H1 (cell line): ENCODE data around the gene LGALS9. TPM values are rescaled to one million over a fixed set of nuclear protein-coding genes. Genes with fewer than 3 reads are reported as not detected.

Experiments used
- CTCF ChIA-PET: fragments of 300-600 bp; sonication (Branson Sonifier 250); formaldehyde crosslinking; loops from one replicate; lab custom pipeline; 2021; ENCODE audit not compliant: partially characterized antibody; lab: Charles Lee
- POLR2A ChIA-PET: fragments of 300-600 bp; sonication (Branson Sonifier 250); formaldehyde crosslinking; loops from one replicate; lab custom pipeline; 2021; ENCODE audit warnings: inconsistent platforms; ENCODE audit not compliant: partially characterized antibody; lab: Charles Lee
- DNase-seq, 2 experiments: peaks; one replicate each; pipeline versions ENCODE4 v3.0.0 to v3.0.0-alpha.2; 2010 to 2022; ENCODE audit warnings: low spot score in 2 of 2, low read depth in 1 of 2, mixed read lengths in 1 of 2
- FAIRE-seq: peaks from 2 replicates; lab custom pipeline; 2011; peaks lifted over from hg19 to GRCh38; lab: Jason Lieb, UNC
- H2AFZ ChIP-seq: 2 replicates; pipeline ENCODE4 v1.8.1; 2012; ENCODE audit warnings: low read length, inconsistent platforms
- H2AK5ac ChIP-seq: 2 replicates; pipeline ENCODE4 v1.6.1; 2013; ENCODE audit warnings: low read depth, low read length
- H2BK120ac ChIP-seq: replicated peaks from 2 replicates; pipeline ENCODE3; 2013; ENCODE audit warnings: low read depth, low read length, inconsistent platforms
- H2BK12ac ChIP-seq: 2 replicates; pipeline ENCODE4 v1.6.1; 2013; ENCODE audit warnings: low read depth, low read length
- H2BK15ac ChIP-seq: 2 replicates; pipeline ENCODE4 v1.6.1; 2013; ENCODE audit warnings: low read length
- H2BK20ac ChIP-seq: 2 replicates; pipeline ENCODE4 v1.6.1; 2013; ENCODE audit warnings: low read length
- H2BK5ac ChIP-seq: 2 replicates; pipeline ENCODE4 v1.6.1; 2013; ENCODE audit warnings: low read depth, low read length
- H3K14ac ChIP-seq: 2 replicates; pipeline ENCODE4 v1.6.1; 2013; ENCODE audit warnings: inconsistent platforms; ENCODE audit not compliant: insufficient read length
- H3K18ac ChIP-seq: 2 replicates; pipeline ENCODE4 v1.6.1; 2013; ENCODE audit warnings: low read length; ENCODE audit errors: extremely low read depth
- H3K23ac ChIP-seq: 2 replicates; pipeline ENCODE4 v1.6.1; 2013; ENCODE audit warnings: inconsistent platforms; ENCODE audit not compliant: insufficient read length
- H3K23me2 ChIP-seq: 2 replicates; pipeline ENCODE4 v1.6.1; 2013; ENCODE audit warnings: low read depth, low read length
- H3K27ac ChIP-seq: 2 replicates; pipeline ENCODE4 v1.6.1; 2011; ENCODE audit warnings: low read depth, low read length, inconsistent platforms
- H3K27me3 ChIP-seq, 4 experiments: replicated peaks in 1 of 4; 1 replicate in 1 of 4; 2 replicates in 3 of 4; pipeline versions ENCODE4 v1.6.1 to v1.8.1; 2011 to 2013; ENCODE audit warnings: low read length in 3 of 4, mild to moderate bottlenecking in 3 of 4, inconsistent platforms in 2 of 4, mixed read lengths in 2 of 4, moderate library complexity in 1 of 4; ENCODE audit not compliant: control insufficient read depth in 3 of 4, insufficient read depth in 3 of 4; ENCODE audit errors: extremely low read depth in 1 of 4
- H3K36me3 ChIP-seq, 4 experiments: 2 replicates each; pipeline versions ENCODE4 v1.6.1 to v1.8.1; 2011 to 2013; ENCODE audit warnings: mild to moderate bottlenecking in 4 of 4, low read length in 3 of 4, moderate library complexity in 2 of 4, control low read depth in 1 of 4, inconsistent platforms in 1 of 4; ENCODE audit not compliant: insufficient read depth in 4 of 4, control insufficient read depth in 2 of 4
- H3K4ac ChIP-seq: replicated peaks from 2 replicates; pipeline ENCODE3; 2013; ENCODE audit warnings: low read length, low read depth, mixed read lengths, inconsistent platforms; ENCODE audit not compliant: insufficient read length
- H3K4me1 ChIP-seq, 4 experiments: replicated peaks in 1 of 4; 1 replicate in 1 of 4; 2 replicates in 3 of 4; pipeline versions ENCODE4 v1.6.1 to v1.8.1; 2011 to 2013; ENCODE audit warnings: low read length in 3 of 4, inconsistent platforms in 2 of 4, mixed read lengths in 1 of 4; ENCODE audit not compliant: insufficient read depth in 4 of 4, control insufficient read depth in 3 of 4
- H3K4me2 ChIP-seq, 2 experiments: 2 replicates each; pipeline versions ENCODE4 v1.6.1 to v1.8.1; 2011 to 2013; ENCODE audit warnings: low read depth in 2 of 2, low read length in 2 of 2, control low read depth in 1 of 2, inconsistent platforms in 1 of 2, mild to moderate bottlenecking in 1 of 2; ENCODE audit not compliant: insufficient read depth in 1 of 2
- H3K4me3 ChIP-seq, 4 experiments: fragments of 200-600, 300-600 bp in 1 of 4; sonication (generic), shearing (Covaris generic), sonication (Bioruptor Twin) in 1 of 4; 2 replicates each; pipeline versions ENCODE4 v1.5.1 to v1.8.1; 2011 to 2016; ENCODE audit warnings: low read length in 4 of 4, low read depth in 3 of 4, control low read depth in 2 of 4, inconsistent platforms in 2 of 4, mild to moderate bottlenecking in 2 of 4, mixed read lengths in 1 of 4, moderate library complexity in 1 of 4; ENCODE audit not compliant: insufficient read depth in 2 of 4; ENCODE audit errors: extremely low read depth in 1 of 4
- H3K56ac ChIP-seq: replicated peaks from 2 replicates; pipeline ENCODE3; 2013; ENCODE audit warnings: low read depth, mild to moderate bottlenecking, mixed read lengths, low read length, inconsistent platforms; ENCODE audit not compliant: insufficient read length
- H3K79me1 ChIP-seq: 2 replicates; pipeline ENCODE4 v1.6.1; 2013; ENCODE audit warnings: low read depth, low read length, control low read depth
- H3K79me2 ChIP-seq, 2 experiments: 2 replicates each; pipeline versions ENCODE4 v1.6.1 to v1.8.1; 2012 to 2013; ENCODE audit warnings: low read length in 2 of 2, mild to moderate bottlenecking in 2 of 2, inconsistent platforms in 1 of 2; ENCODE audit not compliant: insufficient read depth in 2 of 2, control insufficient read depth in 1 of 2
- H3K9ac ChIP-seq, 4 experiments: replicated peaks in 1 of 4; 1 replicate in 1 of 4; 2 replicates in 3 of 4; pipeline versions ENCODE4 v1.6.1 to v1.8.1; 2011 to 2013; ENCODE audit warnings: low read depth in 3 of 4, low read length in 3 of 4, control low read depth in 2 of 4, mild to moderate bottlenecking in 2 of 4, moderate library complexity in 2 of 4, inconsistent platforms in 1 of 4; ENCODE audit errors: extremely low read depth in 1 of 4
- H3K9me3 ChIP-seq, 2 experiments: 2 replicates each; pipeline versions ENCODE4 v1.6.1 to v1.8.1; 2012 to 2013; ENCODE audit warnings: mild to moderate bottlenecking in 2 of 2, moderate library complexity in 2 of 2, control low read depth in 1 of 2, inconsistent platforms in 1 of 2, low read depth in 1 of 2, low read length in 1 of 2, mixed read lengths in 1 of 2; ENCODE audit not compliant: insufficient read depth in 2 of 2
- H4K20me1 ChIP-seq, 2 experiments: replicated peaks in 1 of 2; 2 replicates each; pipeline versions ENCODE3 to v1.8.1; 2011 to 2013; ENCODE audit warnings: inconsistent platforms in 2 of 2, low read length in 2 of 2, mild to moderate bottlenecking in 1 of 2; ENCODE audit not compliant: insufficient read depth in 2 of 2, control insufficient read depth in 1 of 2
- H4K5ac ChIP-seq: 2 replicates; pipeline ENCODE4 v1.6.1; 2013; ENCODE audit warnings: low read length, low read depth, mixed read lengths, inconsistent platforms; ENCODE audit not compliant: insufficient read length
- H4K8ac ChIP-seq: 2 replicates; pipeline ENCODE4 v1.8.0; 2013; ENCODE audit warnings: mild to moderate bottlenecking, moderate library complexity, low read length, inconsistent platforms; ENCODE audit not compliant: insufficient read depth; ENCODE audit errors: extremely low read depth
- H4K91ac ChIP-seq: replicated peaks from 2 replicates; pipeline ENCODE3; 2013; ENCODE audit warnings: low read length, mixed read lengths, inconsistent platforms; ENCODE audit not compliant: insufficient read length
- ATF2 ChIP-seq: IDR thresholded peaks from 2 replicates; pipeline ENCODE4 v1.6.1; 2012; ENCODE audit warnings: low read length, inconsistent platforms
- FOSL1 ChIP-seq: IDR thresholded peaks from 2 replicates; pipeline ENCODE4 v1.6.1; 2011; ENCODE audit warnings: mild to moderate bottlenecking, low read depth, low read length, moderate library complexity; ENCODE audit not compliant: insufficient read depth
- JUN ChIP-seq: IDR thresholded peaks from 2 replicates; pipeline ENCODE4 v1.6.1; 2011; ENCODE audit warnings: low read depth, mild to moderate bottlenecking, improper control_type of control experiment, low read length
- NRF1 ChIP-seq: IDR thresholded peaks from 2 replicates; pipeline ENCODE4 v1.6.1; 2011; ENCODE audit warnings: mild to moderate bottlenecking, low read depth, low read length, improper control_type of control experiment
- POLR2AphosphoS5 ChIP-seq: IDR thresholded peaks from 2 replicates; pipeline ENCODE4 v1.6.1; 2011; ENCODE audit warnings: low read depth, low read length
- POU5F1 ChIP-seq: IDR thresholded peaks from 2 replicates; pipeline ENCODE4 v1.6.1; 2011; ENCODE audit warnings: low read depth, mild to moderate bottlenecking, low read length, moderate library complexity
- RAD21 ChIP-seq, 2 experiments: IDR thresholded peaks in 1 of 2; conservative IDR thresholded peaks in 1 of 2; 2 replicates each; pipeline ENCODE4 v1.6.1; 2011; ENCODE audit warnings: low read depth in 2 of 2, low read length in 2 of 2, improper control_type of control experiment in 1 of 2, inconsistent platforms in 1 of 2, mild to moderate bottlenecking in 1 of 2, moderate library complexity in 1 of 2
- RFX5 ChIP-seq: IDR thresholded peaks from 2 replicates; pipeline ENCODE4 v1.6.1; 2011; ENCODE audit warnings: low read depth, low read length, improper control_type of control experiment, borderline replicate concordance
- RNF2 ChIP-seq: fragments of 200-900, 300-1000 bp; sonication (generic); IDR thresholded peaks from 2 replicates; pipeline ENCODE4 v1.7.1; 2016; ENCODE audit warnings: borderline replicate concordance, low read depth, mild to moderate bottlenecking, antibody characterized with exemption, low read length; ENCODE audit not compliant: poor library complexity, severe bottlenecking; ENCODE audit errors: missing control alignments
- TCF12 ChIP-seq: IDR thresholded peaks from 2 replicates; pipeline ENCODE4 v1.6.1; 2011; ENCODE audit warnings: low read depth, mild to moderate bottlenecking, low read length
- TEAD4 ChIP-seq: IDR thresholded peaks from 2 replicates; pipeline ENCODE4 v1.6.1; 2012; ENCODE audit warnings: low read depth, low read length, inconsistent platforms, mixed read lengths
- WGBS, 2 experiments: shearing (Covaris generic) in 1 of 2; methylation state at CpG; one replicate each; pipeline versions ENCODE4 v1.1.6 to v1.1.7; 2013 to 2015; ENCODE audit warnings: low lambda C conversion rate in 2 of 2, mixed read lengths in 2 of 2, inconsistent platforms in 1 of 2, low coverage in 1 of 2, missing lambda C conversion rate in 1 of 2; ENCODE audit not compliant: insufficient replicate concordance in 2 of 2, insufficient coverage in 1 of 2, insufficient read length in 1 of 2; ENCODE audit errors: extremely low coverage in 1 of 2, missing lambda C conversion rate in 1 of 2; 5-methylcytosine and 5-hydroxymethylcytosine counted together
- polyA plus RNA-seq, 7 experiments: library from polyadenylated mRNA; depleted of rRNA in 3 of 7; stranded (reverse) in 5 of 7; unstranded in 2 of 7; fragments of >200 nt in 5 of 7; fragments of 200-250 nt in 2 of 7; gene quantifications; 1 replicate in 5 of 7; 2 replicates in 1 of 7; 4 replicates in 1 of 7; pipeline versions ENCODE4 v1.2.1 to v1.2.3, GENCODE V29; 2011 to 2013; ENCODE audit warnings: missing spikeins in 2 of 7, mixed read lengths in 2 of 7
- total RNA-seq: library from RNA; stranded (reverse); fragmentation: NEBNext Ultra II Directional; extraction: Animal tissue kit (Norgen Biotek cat#: 25700); gene quantifications from 2 replicates; pipeline ENCODE4 v1.2.1, GENCODE V29; 2021

Gene LGALS9
- total and polyA plus RNA-seq, 2 of the 8 experiments (the other 6 are each of a cell fraction or from before 2014, with no cell fraction given): 0.95 to 1.7 TPM

- POLR2A ChIA-PET: no interaction called here
- Histone ChIP-seq H4K91ac (no peak overlapping the region), H3K23me2 (no peaks in the 10 kb centered on the region), H4K8ac (no peak overlapping the region), H3K27me3 (no peaks in the 10 kb centered on the region), H3K4me1 (no peaks in the 10 kb centered on the region), H4K20me1 (no peaks in the 10 kb centered on the region), H2AFZ (no peak overlapping the region), H2BK120ac (no peak overlapping the region), H2BK15ac (no peak overlapping the region), H3K9ac (no peak overlapping the region), H3K79me1 (no peaks in the 10 kb centered on the region), H3K36me3 (no peaks in the 10 kb centered on the region), H2BK5ac (no peak overlapping the region), H2BK12ac (no peak overlapping the region), H3K27ac (no peak overlapping the region), H3K56ac (no peak overlapping the region), H3K79me2 (no peaks in the 10 kb centered on the region), H3K4me3 (no peak overlapping the region), H4K5ac (no peak overlapping the region), H3K9me3 (no peaks in the 10 kb centered on the region), H2AK5ac (no peak overlapping the region), H3K4me2 (no peak overlapping the region), H3K4ac (no peak overlapping the region), H2BK20ac (no peak overlapping the region), H3K18ac (no peak overlapping the region), H3K23ac (no peak overlapping the region), H3K14ac (no peak overlapping the region)
- CTCF ChIA-PET: interaction anchor here (0.6 to 18.4 kb wide), 5 partner anchors 9 to 98 kb away, joined by 3 to 338 read pairs (median 6); no protein-coding TSS in a partner anchor
- no peak for TF ChIP-seq POLR2AphosphoS5
- no peak for TF ChIP-seq JUN
- no peak for TF ChIP-seq POU5F1
- no peak for TF ChIP-seq TEAD4
- TF ChIP-seq ATF2: no peak
- no peak for TF ChIP-seq RAD21 (IDR thresholded peaks at IDR 0.05 in 1 of 2, conservative IDR thresholded peaks at IDR 0.05 in 1 of 2; ENCODE audit: low read depth in 2 of 2, low read length in 2 of 2)
- no peak for TF ChIP-seq TCF12
- TF ChIP-seq RNF2: no peak
- no peak for TF ChIP-seq NRF1
- no peak for TF ChIP-seq RFX5
- no peak for TF ChIP-seq FOSL1
- FAIRE-seq: no peak
- DNase-seq: no peak
- WGBS, 2 experiments: 95% methylated on average over 6 of the region's 6 CpGs; no CpG with 5 or more reads in 1 of the 2 experiments
These were observed 28.7 kb downstream of the LGALS9 start for GRCh38 chr17:27659683-27660082.
